H1 (cell line): Measurements from ENCODE around the gene PHYHD1.

Source experiments
- CTCF ChIP-seq, 3 experiments: IDR thresholded peaks; 1 replicate in 2 of 3; 2 replicates in 1 of 3; pipeline versions ENCODE4 v1.5.1 to v1.6.1; 2011; ENCODE audit warnings: low read length in 3 of 3, mild to moderate bottlenecking in 3 of 3, inconsistent platforms in 2 of 3, low read depth in 1 of 3, moderate library complexity in 1 of 3; ENCODE audit not compliant: insufficient read depth in 1 of 3; ENCODE audit errors: control extremely low read depth in 1 of 3
- HDAC6 ChIP-seq: IDR thresholded peaks from one replicate; pipeline ENCODE4 v1.7.1; 2012; ENCODE audit warnings: low read depth, mild to moderate bottlenecking, inconsistent platforms, low read length, moderate library complexity
- JUND ChIP-seq: IDR thresholded peaks from 2 replicates; pipeline ENCODE4 v1.6.1; 2011; ENCODE audit warnings: mild to moderate bottlenecking, improper control_type of control experiment, low read length
- MAFK ChIP-seq: IDR thresholded peaks from 2 replicates; pipeline ENCODE4 v1.6.1; 2012; ENCODE audit warnings: low read depth, mild to moderate bottlenecking, improper control_type of control experiment, low read length
- POLR2AphosphoS5 ChIP-seq: IDR thresholded peaks from 2 replicates; pipeline ENCODE4 v1.6.1; 2011; ENCODE audit warnings: low read depth, low read length
- RAD21 ChIP-seq, 2 experiments: IDR thresholded peaks in 1 of 2; conservative IDR thresholded peaks in 1 of 2; 2 replicates each; pipeline ENCODE4 v1.6.1; 2011; ENCODE audit warnings: low read depth in 2 of 2, low read length in 2 of 2, improper control_type of control experiment in 1 of 2, inconsistent platforms in 1 of 2, mild to moderate bottlenecking in 1 of 2, moderate library complexity in 1 of 2
- SAP30 ChIP-seq: fragments of 300-600 bp; sonication (generic); IDR thresholded peaks from 2 replicates; pipeline ENCODE4 v1.7.1; 2012; ENCODE audit warnings: low read length, moderate library complexity, mild to moderate bottlenecking, inconsistent platforms; ENCODE audit not compliant: insufficient read depth, insufficient replicate concordance
- SIN3A ChIP-seq, 2 experiments: IDR thresholded peaks in 1 of 2; conservative IDR thresholded peaks in 1 of 2; 2 replicates each; pipeline ENCODE4 v1.6.1; 2011 to 2012; ENCODE audit warnings: low read length in 2 of 2, improper control_type of control experiment in 1 of 2, low read depth in 1 of 2, mild to moderate bottlenecking in 1 of 2

DNA sequence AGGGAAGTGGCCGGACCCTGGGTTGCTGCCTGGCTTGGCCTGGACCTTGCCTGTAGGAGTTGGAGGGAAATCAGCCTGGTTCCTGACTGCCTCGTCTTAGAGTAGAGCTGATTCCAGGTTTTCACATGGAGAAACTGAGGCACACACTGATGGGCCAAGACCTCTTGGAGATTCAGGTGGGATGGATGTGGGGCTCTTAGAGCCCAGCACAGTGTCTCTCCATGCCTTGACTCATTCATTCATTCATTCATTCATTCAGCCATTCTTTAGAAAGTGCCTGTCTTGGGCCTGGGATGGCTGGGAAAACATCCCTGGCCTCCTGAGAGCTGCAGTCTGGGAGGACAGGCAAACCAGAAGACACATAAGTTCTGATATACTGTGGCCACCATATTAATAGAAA, 36.6 kb upstream of the PHYHD1 start:
- TF ChIP-seq MAFK (no peak), HDAC6 (no peak), SAP30 (no peak), POLR2AphosphoS5 (no peak), CTCF (IDR thresholded peaks at IDR 0.05; ENCODE audit: control extremely low read depth in 1 of 3, insufficient read depth in 1 of 3, low read depth in 1 of 3, low read length in 3 of 3) (no peak), SIN3A (conservative IDR thresholded peaks at IDR 0.05 in 1 of 2, IDR thresholded peaks at IDR 0.05 in 1 of 2; ENCODE audit: low read depth in 1 of 2, low read length in 2 of 2) (no peak), JUND (no peak), RAD21 (IDR thresholded peaks at IDR 0.05 in 1 of 2, conservative IDR thresholded peaks at IDR 0.05 in 1 of 2; ENCODE audit: low read depth in 2 of 2, low read length in 2 of 2) (no peak)
